ENCODE measurements around the gene PI4KB. TPM values are rescaled to one million over a fixed set of nuclear protein-coding genes. Genes with fewer than 3 reads are reported as not detected.

The PI4KB gene
- total and polyA plus RNA-seq, 8 donors = 54.8 to 84.6 (median 77.4) TPM

- H3K9me3 ChIP-seq = no peaks in the 10 kb centered on the region
- peaks cover 15 to 43% of the 10 kb centered on the region in 2 donors for H3K4me1 ChIP-seq
- H3K27me3 ChIP-seq = no peaks in the 10 kb centered on the region
- ATAC-seq (peak; percentile 14), DNase-seq (peak in 2 of 4 donors; percentile 42 to 83)
- intact Hi-C loops (cut with DNase I) = no loop called here
- H3K4me3 ChIP-seq = peak overlapping the region; percentile 65 to 76
- peak overlapping the region; percentile 95 for H3K27ac ChIP-seq
- TF ChIP-seq CTCF (IDR thresholded peaks at IDR 0.05) = no peak
- peaks cover 0 to 23% of the 10 kb centered on the region in 2 donors for H3K36me3 ChIP-seq
Measured at GRCh38 chr1:151327903-151328674, 873 bp upstream of the PI4KB start.

GRCh38 chr1:151326619-151327222, 495 bp downstream of the PI4KB start:
- H3K9me3 ChIP-seq = no peaks in the 10 kb centered on the region
- no peak for TF ChIP-seq CTCF (IDR thresholded peaks at IDR 0.05)
- peaks cover 0 to 35% of the 10 kb centered on the region in 2 donors for H3K36me3 ChIP-seq
- peak in 2 of 4 donors; percentile 65 to 79 for DNase-seq
- peaks cover 15 to 43% of the 10 kb centered on the region in 2 donors for H3K4me1 ChIP-seq
- ATAC-seq = peak; percentile 76
- intact Hi-C loops (cut with DNase I) = no loop called here
- peak overlapping the region; percentile 65 to 76 for H3K4me3 ChIP-seq
- no peaks in the 10 kb centered on the region for H3K27me3 ChIP-seq
- peak overlapping the region; percentile 95 for H3K27ac ChIP-seq

- Histone ChIP-seq H3K4me1 (peaks cover 15 to 43% of the 10 kb centered on the region in 2 donors), H3K27me3 (no peaks in the 10 kb centered on the region), H3K9me3 (no peaks in the 10 kb centered on the region), H3K36me3 (peaks cover 0 to 44% of the 10 kb centered on the region in 2 donors), H3K27ac (peak overlapping the region; percentile 95), H3K4me3 (peak overlapping the region; percentile 65 to 76)
- no peak for ATAC-seq
- no peak for TF ChIP-seq CTCF (IDR thresholded peaks at IDR 0.05)
- intact Hi-C loops (cut with DNase I) = no loop called here
- no peak for DNase-seq
Measured at GRCh38 chr1:151325646-151326429, 1.4 kb downstream of the PI4KB start.

GRCh38 chr1:151325231-151325630, 2.0 kb downstream of the PI4KB start:
- H3K4me1 ChIP-seq = peaks cover 15 to 43% of the 10 kb centered on the region in 2 donors
- H3K27me3 ChIP-seq = no peaks in the 10 kb centered on the region

More at GRCh38 chr1:151325231-151325630, 2.0 kb downstream of the PI4KB start:
- ATAC-seq (no peak), DNase-seq (no peak)
- H3K9me3 ChIP-seq = no peaks in the 10 kb centered on the region
- TF ChIP-seq CTCF (IDR thresholded peaks at IDR 0.05) = no peak
- H3K36me3 ChIP-seq = peaks cover 0 to 50% of the 10 kb centered on the region in 2 donors
- intact Hi-C loops (cut with DNase I) = no loop called here
- H3K27ac ChIP-seq = peak overlapping the region in 1 of 2 donors; percentile 95
- H3K4me3 ChIP-seq = peak overlapping the region in 1 of 2 donors; percentile 65

All from left lung (tissue), 10 donors.